Psoas muscle (tissue), 8 donors: Measurements from ENCODE around the gene NANOS2. TPM values are rescaled to one million over a fixed set of nuclear protein-coding genes. Genes with fewer than 3 reads are reported as not detected.

Experiments
- ATAC-seq, 4 donors: fragments of 200-7000 bp; cut with Tn5 transposase; one replicate each; pipeline ENCODE4 v1.9.1; 2020; ENCODE audit warnings: moderate library complexity in 3 of 4, mild to moderate bottlenecking in 2 of 4
- DNase-seq, 2 donors: peaks; one replicate each; pipeline ENCODE4 v3.0.0-alpha.2; 2020
- H3K27ac ChIP-seq: fragments of 200-600 bp; one replicate; pipeline ENCODE4 v1.8.0; 2022
- H3K27me3 ChIP-seq, 3 donors: fragments of 200-600 bp in 1 of 3; one replicate each; pipeline versions ENCODE4 v1.6.1 to v1.8.0; 2013 to 2022; ENCODE audit warnings: low read length in 2 of 3, mild to moderate bottlenecking in 2 of 3, moderate library complexity in 1 of 3; ENCODE audit not compliant: insufficient read depth in 3 of 3
- H3K36me3 ChIP-seq, 2 donors: fragments of 200-600 bp in 1 of 2; one replicate each; pipeline versions ENCODE4 v1.6.1 to v1.8.0; 2013 to 2022; ENCODE audit warnings: low read depth in 1 of 2, mild to moderate bottlenecking in 1 of 2, moderate library complexity in 1 of 2; ENCODE audit not compliant: insufficient read depth in 1 of 2
- H3K4me1 ChIP-seq: fragments of 200-600 bp; one replicate; pipeline ENCODE4 v1.8.0; 2022
- H3K4me3 ChIP-seq: fragments of 200-600 bp; one replicate; pipeline ENCODE4 v1.8.0; 2022; ENCODE audit warnings: mild to moderate bottlenecking
- H3K9me3 ChIP-seq: fragments of 200-600 bp; one replicate; pipeline ENCODE4 v1.8.0; 2022
- CTCF ChIP-seq: fragments of 200-600 bp; IDR thresholded peaks from one replicate; pipeline ENCODE4 v1.8.0; 2022; ENCODE audit warnings: antibody characterized with exemption
- WGBS, 3 donors: extraction: QIAGEN DNeasy Blood & Tissue Kit; methylation state at CpG; one replicate each; pipeline versions ENCODE4 v1.1.6 to v1.1.7; 2013; 5-methylcytosine and 5-hydroxymethylcytosine counted together
- intact Hi-C, 2 donors: fragments of 100-400 bp; cut with DNase I; formaldehyde crosslinking; loops; one replicate each; pipeline versions ENCODE4 v1.11.0 to v1.14.2; 2022
- polyA plus RNA-seq, 3 donors: library from polyadenylated mRNA; stranded (reverse); fragments of 200-250 nt; gene quantifications; one replicate each; pipeline ENCODE4 v1.2.3, GENCODE V29; 2013
- total RNA-seq, 4 donors: library from RNA; stranded (reverse); fragmentation: NEBNext Ultra II Directional in 2 of 4; extraction: Animal tissue kit (Norgen Biotek cat#: 25700) in 2 of 4; gene quantifications; one replicate each; pipeline versions ENCODE4 v1.2.1 to v1.2.4, GENCODE V29; 2021 to 2023
- donor health status: healthy with polysubstance abuse.
- donor health status: DM: no; HTN: no; CAD: no; lungs with moderate emphysema.
- donor health status: Bipolar disorder and iron deficiency.
- donor health status: healthy.
- donor health status: DM: yes; HTN: yes; CAD: no.
- donor health status: DM: no; HTN: no; CAD: no.
- donor health status: DM: no; HTN: no; CAD: no.
- donor health status: DM: yes; HTN: yes; CAD: no.

NANOS2 gene
- total and polyA plus RNA-seq, 7 donors, result not detected

- Histone ChIP-seq H3K27me3 (peaks cover 0 to 46% (median 7%) of the 10 kb centered on the region in 3 donors), H3K4me1 (no peaks in the 10 kb centered on the region), H3K36me3 (no peaks in the 10 kb centered on the region), H3K4me3 (no peak overlapping the region), H3K27ac (no peak overlapping the region), H3K9me3 (no peaks in the 10 kb centered on the region)
- intact Hi-C loops, result no loop called here
- 52 to 60% (median 55%) methylated on average over 12 of the region's 12 CpGs for WGBS, 3 donors
- no peak for DNase-seq
- TF ChIP-seq CTCF, result no peak
- ATAC-seq, result no peak
These were observed 44.4 kb upstream of the NANOS2 start for GRCh38 chr19:45958769-45959516.

GRCh38 chr19:45958320-45958719, 43.7 kb upstream of the NANOS2 start:
- Histone ChIP-seq H3K36me3 (no peaks in the 10 kb centered on the region), H3K27ac (no peak overlapping the region), H3K4me1 (no peaks in the 10 kb centered on the region), H3K4me3 (no peak overlapping the region), H3K27me3 (peaks cover 0 to 53% (median 7%) of the 10 kb centered on the region in 3 donors), H3K9me3 (no peaks in the 10 kb centered on the region)
- no peak for TF ChIP-seq CTCF
- intact Hi-C loops, result no loop called here
- ATAC-seq (no peak), DNase-seq (no peak)
- WGBS, 3 donors, result 90 to 93% (median 91%) methylated on average over 6 of the region's 6 CpGs

GRCh38 chr19:45955905-45956608, 41.5 kb upstream of the NANOS2 start:
- no peaks in the 10 kb centered on the region for H3K9me3 ChIP-seq
- H3K36me3 ChIP-seq, result no peaks in the 10 kb centered on the region
- no peaks in the 10 kb centered on the region for H3K4me1 ChIP-seq
- TF ChIP-seq CTCF, result no peak
- DNase-seq, result peak; percentile 41 to 70
- H3K27me3 ChIP-seq, result peaks cover 0 to 61% (median 7%) of the 10 kb centered on the region in 3 donors
- intact Hi-C loops, result no loop called here
- WGBS, 3 donors, result 40 to 46% (median 43%) methylated on average over 12 to 13 of the region's 13 CpGs
- peak overlapping the region; percentile 30 for H3K27ac ChIP-seq
- H3K4me3 ChIP-seq, result no peak overlapping the region
- ATAC-seq, result peak; percentile 32 to 72 (median 58)

GRCh38 chr19:45954156-45954555, 39.6 kb upstream of the NANOS2 start:
- Histone ChIP-seq H3K4me3 (no peak overlapping the region), H3K27ac (no peak overlapping the region), H3K27me3 (peaks cover 0 to 58% (median 4%) of the 10 kb centered on the region in 3 donors), H3K4me1 (no peaks in the 10 kb centered on the region), H3K9me3 (no peaks in the 10 kb centered on the region), H3K36me3 (no peaks in the 10 kb centered on the region)
- no peak for TF ChIP-seq CTCF
- 24 to 26% (median 25%) methylated on average over 9 of the region's 9 CpGs for WGBS, 3 donors
- intact Hi-C loops, result no loop called here
- ATAC-seq (no peak), DNase-seq (no peak)
